ENCODE measurements around the gene RAPGEF5. TPM values are rescaled to one million over a fixed set of nuclear protein-coding genes. Genes with fewer than 3 reads are reported as not detected.

RAPGEF5 gene
- total RNA-seq, 1 donor from 2014 or later, result 56.9 TPM

DNA sequence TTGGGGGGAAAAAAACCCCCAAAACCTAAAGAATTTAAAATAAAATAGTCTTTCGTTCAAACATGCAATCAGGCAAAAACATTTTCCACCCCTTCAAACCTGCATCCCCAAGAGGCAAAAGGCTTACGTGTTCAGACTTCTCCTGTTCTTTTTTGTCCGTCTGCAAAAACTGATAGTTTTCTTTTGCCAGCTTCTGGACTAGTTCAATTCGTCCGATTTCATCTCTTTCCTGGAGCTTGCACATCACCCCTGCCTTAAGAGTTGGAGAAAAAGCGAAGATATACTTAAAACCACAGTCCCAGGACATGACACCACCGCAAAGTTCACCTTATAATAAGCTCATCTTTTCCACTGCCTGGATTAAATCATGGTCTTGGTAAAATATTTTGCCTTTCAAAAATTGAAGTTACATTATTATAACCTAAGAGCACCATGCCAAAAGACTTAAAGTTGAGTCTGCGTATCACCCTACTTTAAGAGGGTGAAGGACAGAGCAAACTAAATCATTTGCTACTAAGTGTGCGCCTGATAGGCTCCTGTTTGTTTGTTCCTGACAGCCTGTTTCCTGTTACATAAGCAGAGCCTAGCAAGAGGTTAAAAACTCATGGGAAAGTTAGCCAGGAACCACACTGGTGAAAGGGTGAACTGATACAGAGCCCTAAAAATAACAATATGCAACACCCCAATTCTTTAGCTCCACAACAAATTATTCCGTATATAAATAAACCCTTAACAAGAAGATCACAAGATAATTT is 137.0 kb downstream of the RAPGEF5 start:
- no peak for DNase-seq (ENCODE audit: low spot score)

DNA sequence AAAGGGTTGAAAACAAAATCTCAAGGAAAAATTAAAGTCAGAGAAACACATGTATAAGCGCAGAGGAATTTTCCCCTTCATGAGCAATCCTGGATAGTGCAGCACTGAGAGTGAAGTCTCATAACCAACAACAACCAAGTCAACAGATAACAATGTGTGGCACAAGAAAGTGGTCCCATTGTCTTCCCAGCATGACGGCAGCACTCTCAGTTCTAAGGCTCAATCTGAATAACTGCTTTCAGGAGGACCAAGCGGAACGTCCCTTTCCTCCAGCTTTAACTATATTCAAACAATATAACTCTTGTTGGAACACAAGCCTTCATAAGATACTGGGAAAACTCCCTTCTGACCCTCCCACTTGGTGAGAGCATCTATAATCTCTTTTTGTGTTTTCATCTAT is 137.9 kb downstream of the RAPGEF5 start:
- no peak for DNase-seq (ENCODE audit: low spot score)

DNA sequence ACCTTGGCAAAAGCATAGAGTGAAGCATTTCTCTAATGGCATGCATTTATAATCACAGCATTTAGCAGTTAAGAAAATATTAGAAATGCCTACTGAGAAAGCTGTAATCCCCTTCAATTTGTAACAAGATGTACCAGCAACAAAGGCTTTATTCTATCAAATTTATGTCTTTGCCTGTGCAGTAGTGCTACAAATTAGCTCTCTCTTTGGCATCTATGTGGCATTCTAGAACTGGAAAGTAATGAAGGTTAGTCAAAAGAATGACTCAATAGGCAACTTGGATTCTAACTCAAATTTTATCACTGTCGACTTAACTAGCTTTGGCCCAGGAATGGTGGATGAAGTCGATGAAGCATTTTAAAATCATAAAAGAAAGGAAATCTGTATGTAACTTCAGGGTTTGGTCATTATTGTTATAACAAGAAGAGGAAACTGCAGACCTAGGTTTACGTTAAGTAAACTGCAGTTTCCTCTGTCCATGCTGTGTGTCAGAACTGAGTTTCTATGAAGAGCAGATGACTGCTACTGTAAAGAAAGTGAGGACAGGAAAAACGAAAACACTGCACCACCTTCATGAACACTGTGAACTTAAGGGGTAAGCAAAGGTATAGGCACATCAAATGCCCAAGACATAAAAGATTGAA is 140.0 kb downstream of the RAPGEF5 start:
- DNase-seq (ENCODE audit: low spot score), result no peak

DNA sequence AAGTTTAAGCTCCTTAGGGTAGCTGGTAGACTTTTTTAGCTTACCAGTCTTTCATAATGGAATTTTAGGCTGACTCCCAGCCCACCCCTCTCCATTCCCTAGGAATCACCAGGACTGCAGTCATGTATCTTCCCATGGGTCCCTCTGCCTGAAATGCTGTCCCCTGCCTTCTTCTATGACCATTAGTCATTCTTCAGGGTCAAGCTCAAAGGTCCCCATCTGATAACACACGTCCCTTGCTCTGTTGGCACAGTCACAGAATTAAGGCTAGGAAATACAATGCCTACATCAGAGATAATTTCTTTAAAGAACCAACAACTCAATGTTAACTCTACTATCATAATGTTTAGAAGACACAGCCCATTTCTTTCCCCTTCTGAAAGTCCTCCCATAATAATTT is 140.6 kb downstream of the RAPGEF5 start:
- DNase-seq (ENCODE audit: low spot score), result no peak

DNA sequence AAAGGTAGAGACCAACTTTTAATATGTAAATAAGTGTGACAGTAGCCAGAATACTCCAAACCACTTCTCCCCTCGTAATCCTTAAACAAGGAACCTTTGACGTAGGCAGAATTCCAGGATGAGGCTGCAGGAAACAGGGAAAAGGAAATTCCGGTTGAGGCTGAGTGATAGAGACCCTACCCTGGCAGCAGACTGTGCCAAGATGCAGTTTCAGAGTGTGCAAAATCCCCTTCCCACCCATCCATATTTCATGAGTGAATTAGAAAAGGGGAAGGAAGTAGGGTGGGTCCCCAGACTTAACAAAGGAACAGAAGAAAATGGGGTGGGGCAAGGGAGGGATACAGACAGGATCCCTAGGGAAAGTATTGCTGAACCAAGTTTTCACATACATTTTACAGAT is 143.0 kb downstream of the RAPGEF5 start:
- DNase-seq (ENCODE audit: low spot score), result no peak

DNA sequence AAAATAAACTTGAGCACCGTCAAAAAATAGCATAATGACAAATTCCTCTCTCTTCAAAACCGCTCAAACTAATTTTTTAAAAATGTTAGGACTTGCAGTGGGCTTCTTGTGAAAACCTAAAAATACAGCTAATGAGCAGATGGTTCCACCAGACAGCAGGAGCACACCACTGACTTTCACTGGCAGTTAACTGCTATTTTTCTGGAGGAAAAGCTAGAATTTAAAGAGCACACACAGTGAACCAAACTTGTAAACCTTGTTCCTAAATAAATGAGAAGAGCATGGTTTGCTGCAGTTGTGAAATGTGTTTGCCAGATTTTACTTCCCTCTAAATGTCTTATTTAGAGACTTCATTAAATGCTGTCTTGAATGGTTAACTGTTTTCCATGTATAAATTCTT is 143.9 kb downstream of the RAPGEF5 start:
- DNase-seq (ENCODE audit: low spot score), result no peak

DNA sequence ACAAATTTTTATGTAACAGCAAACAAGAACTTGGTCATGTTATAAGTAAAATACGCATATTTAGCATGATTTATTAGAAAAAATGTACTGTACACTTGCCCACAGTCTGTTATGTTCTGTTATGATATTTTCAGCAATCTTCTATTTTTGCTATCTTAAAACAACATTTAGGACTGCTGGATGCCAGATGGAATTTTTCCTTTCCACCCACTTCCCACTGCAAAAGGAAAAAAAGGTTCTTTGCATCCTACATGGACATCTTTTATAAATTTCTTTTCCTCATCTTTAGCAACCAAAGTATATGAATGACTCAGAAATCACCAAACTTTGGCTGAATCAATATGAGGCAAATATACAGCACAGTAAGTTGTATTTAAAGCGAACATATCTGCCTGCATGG is 146.0 kb downstream of the RAPGEF5 start:
- no peak for DNase-seq (ENCODE audit: low spot score)

DNA sequence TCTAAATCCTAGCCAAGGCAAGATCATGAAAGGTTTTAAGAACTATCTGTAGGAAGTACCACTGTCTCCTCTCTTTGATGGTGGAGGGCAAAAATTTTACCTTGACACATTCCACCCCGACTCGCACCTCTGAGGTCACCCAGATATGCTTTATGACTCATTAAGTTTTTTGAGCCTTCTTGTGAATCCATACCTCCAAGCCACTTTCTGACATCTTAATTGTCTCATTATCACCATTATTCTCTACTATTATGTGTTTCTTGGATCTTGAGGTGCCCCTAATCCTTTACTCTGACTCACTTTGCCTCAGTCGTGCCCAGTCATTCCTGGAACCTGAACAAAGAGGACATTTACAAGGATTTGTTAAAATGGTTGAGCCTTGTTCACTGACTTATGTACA is 146.6 kb downstream of the RAPGEF5 start:
- DNase-seq (ENCODE audit: low spot score), result no peak

DNA sequence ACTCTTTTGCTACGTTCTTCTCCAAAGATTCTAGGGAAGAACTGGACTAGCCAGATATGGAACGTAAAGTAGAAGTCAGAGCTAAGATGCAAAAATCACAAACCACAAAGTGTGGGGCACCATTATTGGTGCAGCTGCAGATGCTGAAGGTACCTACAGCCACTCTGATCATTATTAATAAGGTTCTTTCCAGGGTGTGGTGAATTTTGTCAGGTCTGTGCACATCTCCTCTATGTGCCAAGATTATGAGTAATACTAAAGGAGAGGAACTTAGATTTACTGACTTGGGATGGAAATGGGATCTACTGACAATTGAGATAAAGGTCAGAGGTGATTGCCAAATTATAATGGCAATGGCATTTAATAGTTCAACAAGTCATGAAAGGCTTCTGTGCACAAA is 148.2 kb downstream of the RAPGEF5 start:
- no peak for DNase-seq (ENCODE audit: low spot score)

DNA sequence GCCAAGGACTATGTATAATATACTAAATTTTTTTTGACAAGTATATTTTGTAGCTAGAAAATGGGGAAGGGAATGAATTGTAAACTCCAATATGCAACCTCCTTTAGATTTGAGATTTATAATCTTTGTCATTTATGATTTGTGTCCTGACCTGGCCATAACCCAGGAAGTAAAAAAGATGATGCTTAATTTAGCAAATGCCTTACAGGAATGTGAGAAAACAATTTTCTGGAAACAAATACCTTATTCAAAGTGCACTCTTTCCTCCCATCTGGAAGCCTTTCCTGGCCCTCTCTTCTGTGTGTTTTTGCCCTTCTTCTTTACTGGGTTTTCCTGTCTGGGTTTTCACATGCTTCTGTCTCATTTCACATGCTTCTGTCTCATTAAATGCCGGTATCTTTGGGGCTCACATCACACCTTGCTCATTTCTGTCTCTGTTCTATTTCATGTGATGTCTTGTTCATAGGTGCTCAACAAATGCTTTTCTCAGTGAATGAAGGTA is 149.2 kb downstream of the RAPGEF5 start:
- no peak for DNase-seq (ENCODE audit: low spot score)

DNA sequence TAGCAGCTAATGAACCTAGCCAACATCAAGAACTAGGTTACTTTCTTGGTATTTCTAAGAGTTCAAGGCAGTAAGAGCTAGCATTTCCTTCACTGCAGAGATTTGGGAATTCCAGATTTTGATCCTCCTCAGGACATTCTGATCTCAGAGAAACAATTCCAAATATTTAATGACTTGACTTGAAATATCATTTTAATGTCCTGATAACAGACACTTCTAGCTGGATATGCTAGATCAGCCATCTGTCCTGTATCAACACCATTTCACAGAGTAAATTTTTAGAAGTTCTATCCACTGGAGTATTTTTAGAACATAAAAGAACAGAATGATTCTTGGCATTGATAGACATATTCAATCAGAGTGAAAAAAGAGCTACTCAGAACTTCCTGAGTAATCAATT is 151.3 kb downstream of the RAPGEF5 start:
- no peak for DNase-seq (ENCODE audit: low spot score)

DNA sequence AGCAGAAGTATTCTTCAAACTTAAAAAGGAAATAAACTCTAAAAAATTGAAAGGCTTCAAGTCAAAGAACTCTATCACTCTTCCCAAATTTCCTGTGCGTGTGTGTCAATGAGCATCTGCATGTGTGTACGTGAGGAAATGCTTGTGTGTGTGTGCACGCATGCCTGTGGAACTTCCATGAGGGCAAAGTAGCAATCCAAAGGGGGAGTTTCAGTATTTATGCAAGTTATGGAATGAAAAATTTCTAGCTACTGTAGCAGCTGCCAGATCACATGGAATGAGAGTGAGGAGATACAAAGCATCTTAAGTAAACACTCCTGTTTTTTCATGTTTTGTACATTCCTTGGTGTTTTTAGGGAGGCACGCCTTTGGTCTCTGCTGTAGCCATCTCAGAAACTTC is 152.6 kb downstream of the RAPGEF5 start:
- DNase-seq (ENCODE audit: low spot score), result no peak

DNA sequence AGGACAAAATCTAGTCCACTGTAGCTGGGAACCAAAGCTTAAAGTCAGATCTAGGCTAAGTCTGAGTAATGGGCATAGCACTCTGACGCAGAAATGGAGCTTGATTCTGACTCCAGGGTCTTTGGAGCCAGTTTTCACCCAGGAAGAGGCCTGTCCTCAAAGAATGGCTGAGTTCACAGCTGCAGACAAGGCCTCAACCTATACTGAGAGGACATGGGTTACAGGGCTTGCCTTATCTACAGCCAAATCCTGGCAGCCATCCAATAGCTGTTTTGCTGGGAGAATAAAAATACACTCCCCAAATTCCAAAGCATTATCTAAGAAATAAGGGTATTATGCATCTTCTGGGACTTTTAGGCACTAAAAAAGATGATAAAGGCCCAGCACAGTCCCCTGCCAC is 154.8 kb downstream of the RAPGEF5 start:
- DNase-seq (ENCODE audit: low spot score), result no peak

DNA sequence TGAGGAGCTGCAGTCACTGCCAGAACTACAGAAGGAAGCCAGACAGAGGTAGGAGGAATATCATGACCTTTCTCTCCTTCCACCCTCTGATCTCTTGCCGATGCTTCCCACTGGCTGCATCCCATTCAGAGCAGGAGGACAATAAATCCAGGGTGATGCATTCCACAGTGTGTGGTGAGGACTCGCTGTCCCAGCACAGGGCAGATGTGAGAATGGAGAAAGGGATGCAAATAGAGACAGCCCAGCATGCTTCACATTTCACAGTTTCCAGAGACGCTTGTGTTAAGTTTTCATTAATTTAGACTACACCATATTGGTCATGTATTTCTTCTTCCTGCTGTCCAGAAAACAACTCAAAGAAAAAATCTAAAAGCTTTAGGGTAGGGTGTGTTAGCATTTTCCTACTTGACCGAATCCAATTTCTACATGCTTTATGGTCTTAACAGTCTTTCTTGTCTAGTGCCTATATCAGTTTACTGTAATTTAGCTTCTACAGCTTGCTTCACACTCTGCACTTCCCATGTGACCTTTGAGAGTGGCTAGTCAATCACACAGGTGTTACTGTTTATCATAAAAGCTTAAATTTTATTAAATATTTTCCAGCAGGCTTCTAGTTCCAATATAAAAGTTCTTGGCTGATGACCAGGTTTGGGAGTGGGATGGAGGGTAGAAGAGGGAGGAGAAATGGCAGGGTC is 155.6 kb downstream of the RAPGEF5 start:
- DNase-seq (ENCODE audit: low spot score), result no peak

DNA sequence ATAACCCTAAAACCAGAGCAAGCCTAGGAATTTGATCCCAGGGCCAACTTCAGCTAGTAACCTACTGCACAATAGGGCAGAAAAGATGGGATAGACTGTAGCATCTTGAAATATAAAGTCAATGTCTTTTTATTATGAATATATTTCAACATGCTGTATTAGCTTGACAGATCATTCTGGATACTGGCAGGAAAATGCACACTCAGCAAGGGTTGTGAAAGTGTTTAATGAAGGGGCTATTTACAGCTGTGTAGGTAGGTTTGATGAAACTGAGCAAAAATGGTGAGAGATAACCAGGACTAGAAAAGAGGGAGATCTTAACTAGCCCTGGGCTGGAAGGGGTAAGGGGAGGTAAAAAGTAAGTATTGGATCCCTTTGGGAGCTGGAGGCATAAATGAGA is 156.2 kb downstream of the RAPGEF5 start:
- DNase-seq (ENCODE audit: low spot score), result no peak

DNA sequence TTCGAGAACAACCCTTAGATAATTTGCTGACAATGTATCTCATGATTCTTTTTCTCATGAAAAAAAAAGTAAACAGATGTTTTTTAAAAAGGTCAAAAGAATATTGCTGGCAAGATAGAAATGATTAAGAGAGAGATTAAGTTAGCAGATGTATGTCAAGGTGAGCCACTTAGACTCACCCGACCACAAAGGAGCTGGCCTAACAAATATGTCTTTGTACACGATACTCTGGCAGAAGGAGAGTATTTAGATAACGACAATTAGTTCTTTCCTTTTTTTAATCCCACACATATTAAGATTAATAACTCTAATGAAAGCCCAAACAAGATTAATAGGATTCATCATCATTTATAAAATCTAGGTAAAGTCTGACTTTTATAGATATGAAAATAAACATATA is 156.7 kb downstream of the RAPGEF5 start:
- DNase-seq (ENCODE audit: low spot score), result no peak

DNA sequence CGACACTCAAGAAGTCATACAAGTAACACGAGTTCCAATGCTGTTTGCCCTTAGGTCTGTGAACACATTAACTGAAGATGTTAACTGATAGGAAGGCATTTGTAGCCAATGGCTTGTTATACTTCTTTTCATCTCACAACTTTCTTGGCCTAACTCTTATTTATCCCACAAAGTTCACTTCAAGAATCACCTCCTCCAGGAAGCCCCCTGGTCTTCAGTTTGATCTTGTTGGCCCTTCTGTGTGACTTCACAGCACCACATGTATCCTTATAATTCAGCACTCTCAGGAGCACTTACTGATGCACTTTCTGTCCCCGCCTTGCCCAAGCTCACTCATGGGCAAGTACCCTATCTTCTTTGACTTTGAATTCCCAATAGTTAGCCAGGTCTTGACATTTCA is 159.6 kb downstream of the RAPGEF5 start:
- no peak for DNase-seq (ENCODE audit: low spot score)

DNA sequence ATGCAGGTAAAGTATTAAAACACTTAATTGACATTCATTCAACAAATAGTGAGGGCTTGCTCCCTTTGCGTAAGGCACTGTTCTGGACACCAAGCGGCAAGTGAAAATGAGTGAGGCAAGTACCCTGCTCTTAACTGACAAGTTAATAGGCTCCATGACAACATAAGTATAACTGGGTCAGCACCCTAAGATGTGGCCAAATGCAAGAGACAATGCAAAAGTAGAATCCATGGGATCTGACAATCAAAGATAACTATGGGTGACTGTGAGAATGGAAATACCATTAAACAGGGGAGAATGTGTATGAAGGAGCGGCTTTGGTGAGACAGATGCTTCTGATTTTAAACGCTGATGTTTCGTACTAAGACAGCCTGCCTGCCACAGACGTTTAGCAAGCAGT is 160.5 kb downstream of the RAPGEF5 start:
- DNase-seq (ENCODE audit: low spot score), result no peak

DNA sequence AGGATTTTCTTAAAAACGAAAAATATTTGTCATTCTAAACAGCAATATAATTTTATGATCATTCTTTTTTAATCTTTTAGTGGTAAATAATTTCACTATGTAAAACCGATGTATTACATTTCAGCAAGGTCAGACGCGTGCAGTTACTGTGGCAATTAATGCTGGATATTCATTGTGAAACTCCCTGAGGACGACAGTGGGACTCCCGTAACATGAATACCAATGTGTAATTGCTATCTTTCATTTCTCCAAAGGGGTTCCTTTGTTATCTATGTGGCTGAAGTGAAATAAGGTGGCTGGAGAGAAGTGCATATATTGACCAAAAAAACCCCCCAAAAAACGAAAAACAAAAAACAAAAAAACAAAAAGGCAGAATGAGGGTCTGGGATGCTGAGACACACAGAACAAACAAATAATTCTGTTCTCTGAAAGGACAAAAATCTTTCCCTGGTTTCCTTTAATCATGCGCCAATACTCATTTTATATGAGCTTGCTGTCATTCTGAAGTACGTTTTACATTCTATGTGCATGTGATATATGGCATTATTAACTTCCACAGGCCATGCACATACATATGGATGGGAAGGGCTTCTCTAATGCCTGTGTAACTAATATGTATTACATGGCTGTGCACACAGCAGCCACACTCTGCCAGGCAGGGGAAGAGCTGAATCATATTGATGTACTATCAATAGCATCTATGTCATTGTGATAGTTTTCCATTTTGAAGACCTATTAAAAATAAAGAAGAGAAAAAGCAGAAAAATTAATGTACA is 161.4 kb downstream of the RAPGEF5 start:
- no peak for DNase-seq (ENCODE audit: low spot score)

DNA sequence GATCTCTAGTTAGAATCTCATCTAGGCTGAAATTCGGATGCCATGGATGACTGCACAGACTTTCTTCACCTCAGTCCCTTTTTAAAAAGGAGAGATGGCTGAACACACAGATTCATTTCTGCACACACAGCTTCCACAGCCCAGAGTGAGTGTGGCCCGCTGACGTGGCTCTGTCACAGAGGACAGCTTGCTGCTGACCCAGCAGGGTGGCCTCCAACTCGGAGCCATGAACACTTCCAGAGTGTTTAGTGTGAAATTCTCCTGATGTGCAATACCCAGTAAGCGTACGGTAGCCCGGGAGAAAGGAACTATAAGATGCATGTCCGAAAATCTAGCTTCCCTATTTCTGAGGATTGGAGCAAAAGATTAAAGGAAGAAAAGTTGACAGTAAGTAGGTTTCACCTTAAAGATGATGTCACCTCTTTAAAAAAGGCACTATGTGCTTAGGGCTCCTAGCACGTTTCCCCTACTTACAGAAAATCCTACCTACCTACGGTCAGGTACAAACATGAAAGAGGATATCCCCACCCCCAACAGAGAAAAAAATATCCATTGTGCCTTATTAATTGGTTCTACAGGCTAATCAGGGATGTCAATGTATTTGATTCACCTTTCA is 162.2 kb downstream of the RAPGEF5 start:
- DNase-seq (ENCODE audit: low spot score), result no peak

DNA sequence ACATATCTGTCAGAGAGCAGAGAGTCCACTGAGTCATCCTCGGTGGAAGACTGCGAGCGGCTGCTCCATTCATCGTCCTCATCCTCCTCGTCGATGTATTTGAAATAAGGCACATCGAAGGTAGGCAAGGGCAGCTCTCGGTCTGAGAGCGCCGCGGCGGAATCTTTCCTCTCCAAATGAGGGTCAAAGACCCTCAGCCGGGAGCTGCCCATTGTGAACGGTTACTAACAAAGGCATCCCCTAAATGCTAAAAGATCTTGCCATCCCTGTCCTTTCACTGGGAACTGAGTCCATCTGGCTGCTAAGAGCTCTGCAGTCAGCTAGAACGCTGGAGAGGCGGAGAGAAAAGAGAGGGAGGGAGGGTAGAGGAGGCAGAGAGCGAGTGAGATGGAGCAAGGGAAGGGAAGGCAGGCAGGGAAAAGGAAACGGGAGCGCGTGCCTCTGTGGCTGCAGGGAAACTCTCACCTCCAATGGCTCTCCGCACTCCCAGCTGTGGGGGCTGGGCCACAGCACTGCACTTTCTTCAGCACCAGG is 163.4 kb downstream of the RAPGEF5 start:
- DNase-seq (ENCODE audit: low spot score), result peak; percentile 52

All from ureter (tissue), 1 donor.